ENCODE measurements around the gene DHDH. TPM values are rescaled to one million over a fixed set of nuclear protein-coding genes. Genes with fewer than 3 reads are reported as not detected.

DHDH gene
- total RNA-seq, 1 donor, result 0.36 TPM

- no peaks in the 10 kb centered on the region for H3K79me2 ChIP-seq (ENCODE audit: insufficient read depth, low read length)
- no peaks in the 10 kb centered on the region for H4K20me1 ChIP-seq (ENCODE audit: insufficient read depth, low read length)
- peak; percentile 71 for DNase-seq (ENCODE audit: insufficient read length, low spot score, missing footprints)
- peaks cover 2% of the 10 kb centered on the region for H3K4me1 ChIP-seq (ENCODE audit: insufficient read depth, low read length)
- no peak overlapping the region for H2AFZ ChIP-seq (ENCODE audit: low read length)
- no peaks in the 10 kb centered on the region for H3K27me3 ChIP-seq (ENCODE audit: insufficient read depth, low read length)
- H3K27ac ChIP-seq (ENCODE audit: low read depth, low read length), result no peak overlapping the region
- peaks cover 30% of the 10 kb centered on the region for H3K36me3 ChIP-seq (ENCODE audit: insufficient read depth, low read length)
- no peak overlapping the region for H3K4me2 ChIP-seq (ENCODE audit: insufficient read depth, low read length)
- no peak overlapping the region for H3K4me3 ChIP-seq (ENCODE audit: insufficient read depth, low read length)
- no peak for TF ChIP-seq CTCF (IDR thresholded peaks at IDR 0.05; ENCODE audit: extremely low read depth, low read depth, low read length)
- H3K9me3 ChIP-seq (ENCODE audit: low read depth, low read length), result no peaks in the 10 kb centered on the region
These were observed 42.7 kb downstream of the DHDH start for GRCh38 chr19:48975947-48976847.

DNA sequence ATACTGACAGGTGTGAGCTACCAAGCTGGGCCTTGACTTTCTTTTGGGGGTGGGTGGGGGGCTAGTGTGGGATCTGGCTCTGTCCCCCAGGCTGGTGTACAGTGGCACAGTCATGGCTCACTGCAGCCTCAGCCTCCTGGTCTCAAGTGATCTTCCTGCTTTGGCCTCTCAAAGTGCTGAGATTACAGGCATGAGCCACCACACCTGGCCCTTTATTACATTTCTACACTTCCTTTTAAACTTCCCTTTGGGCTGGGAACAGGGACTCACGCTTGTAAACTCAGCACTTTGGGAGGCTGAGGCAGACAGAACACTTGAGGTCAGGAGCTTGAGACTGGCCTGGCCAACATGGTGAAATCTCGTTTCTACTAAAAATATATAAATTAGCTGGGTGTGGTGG is 43.6 kb downstream of the DHDH start:
- no peak overlapping the region for H3K27ac ChIP-seq (ENCODE audit: low read depth, low read length)
- no peak for TF ChIP-seq CTCF (IDR thresholded peaks at IDR 0.05; ENCODE audit: extremely low read depth, low read depth, low read length)
- no peaks in the 10 kb centered on the region for H3K79me2 ChIP-seq (ENCODE audit: insufficient read depth, low read length)
- H3K27me3 ChIP-seq (ENCODE audit: insufficient read depth, low read length), result no peaks in the 10 kb centered on the region
- H3K9me3 ChIP-seq (ENCODE audit: low read depth, low read length), result no peaks in the 10 kb centered on the region
- H3K4me1 ChIP-seq (ENCODE audit: insufficient read depth, low read length), result peaks cover 2% of the 10 kb centered on the region
- H3K36me3 ChIP-seq (ENCODE audit: insufficient read depth, low read length), result peaks cover 30% of the 10 kb centered on the region
- no peak overlapping the region for H3K4me3 ChIP-seq (ENCODE audit: insufficient read depth, low read length)
- no peaks in the 10 kb centered on the region for H4K20me1 ChIP-seq (ENCODE audit: insufficient read depth, low read length)
- H3K4me2 ChIP-seq (ENCODE audit: insufficient read depth, low read length), result no peak overlapping the region
- no peak for DNase-seq (ENCODE audit: insufficient read length, low spot score, missing footprints)
- no peak overlapping the region for H2AFZ ChIP-seq (ENCODE audit: low read length)

GRCh38 chr19:48982280-48982679 is 48.8 kb downstream of the DHDH start:
- TF ChIP-seq CTCF (IDR thresholded peaks at IDR 0.05; ENCODE audit: extremely low read depth, low read depth, low read length), result no peak
- Histone ChIP-seq H3K4me3 (ENCODE audit: insufficient read depth, low read length) (no peak overlapping the region), H3K9me3 (ENCODE audit: low read depth, low read length) (no peaks in the 10 kb centered on the region), H3K79me2 (ENCODE audit: insufficient read depth, low read length) (no peaks in the 10 kb centered on the region), H4K20me1 (ENCODE audit: insufficient read depth, low read length) (peaks cover 3% of the 10 kb centered on the region), H3K4me2 (ENCODE audit: insufficient read depth, low read length) (no peak overlapping the region), H3K27ac (ENCODE audit: low read depth, low read length) (no peak overlapping the region), H3K4me1 (ENCODE audit: insufficient read depth, low read length) (peaks cover 2% of the 10 kb centered on the region), H3K27me3 (ENCODE audit: insufficient read depth, low read length) (no peaks in the 10 kb centered on the region), H3K36me3 (ENCODE audit: insufficient read depth, low read length) (peaks cover 32% of the 10 kb centered on the region), H2AFZ (ENCODE audit: low read length) (no peak overlapping the region)
- peak; percentile 49 for DNase-seq (ENCODE audit: insufficient read length, low spot score, missing footprints)

DNA sequence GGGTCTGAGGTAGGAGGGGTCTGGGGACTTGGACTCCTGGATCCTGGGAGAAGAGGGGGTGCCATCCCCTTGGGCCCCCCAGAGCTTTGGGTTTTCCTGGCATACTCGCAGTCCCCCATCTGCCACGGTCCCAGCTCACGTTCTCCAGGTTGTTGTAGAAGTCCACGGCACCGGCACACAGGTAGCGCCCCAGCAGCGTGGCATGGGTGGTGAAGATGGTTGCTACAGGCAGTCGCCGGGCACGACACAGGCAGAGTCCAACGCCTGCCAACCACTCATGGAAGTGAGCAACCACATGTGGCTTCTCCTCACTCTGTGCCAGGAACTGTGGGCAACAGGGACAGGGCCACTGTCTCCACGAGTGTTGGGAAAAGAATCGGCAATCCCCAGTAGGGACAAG is 52.2 kb downstream of the DHDH start:
- no peak for TF ChIP-seq CTCF (IDR thresholded peaks at IDR 0.05; ENCODE audit: extremely low read depth, low read depth, low read length)
- Histone ChIP-seq H3K79me2 (ENCODE audit: insufficient read depth, low read length) (peaks cover 12% of the 10 kb centered on the region), H3K9me3 (ENCODE audit: low read depth, low read length) (no peaks in the 10 kb centered on the region), H3K36me3 (ENCODE audit: insufficient read depth, low read length) (peaks cover 35% of the 10 kb centered on the region), H3K27ac (ENCODE audit: low read depth, low read length) (no peak overlapping the region), H2AFZ (ENCODE audit: low read length) (no peak overlapping the region), H3K4me1 (ENCODE audit: insufficient read depth, low read length) (peaks cover 3% of the 10 kb centered on the region), H4K20me1 (ENCODE audit: insufficient read depth, low read length) (peaks cover 6% of the 10 kb centered on the region), H3K4me3 (ENCODE audit: insufficient read depth, low read length) (no peak overlapping the region), H3K4me2 (ENCODE audit: insufficient read depth, low read length) (no peak overlapping the region), H3K27me3 (ENCODE audit: insufficient read depth, low read length) (no peaks in the 10 kb centered on the region)
- DNase-seq (ENCODE audit: insufficient read length, low spot score, missing footprints), result peak; percentile 22
